ENCODE measurements around the gene ERO1B.
A peak's percentile ranks its signal among the peaks of the same experiment; 100 is the strongest.

The ERO1B gene

GRCh38 chr1:236275061-236275460 lies 6.7 kb downstream of the ERO1B start:
- Histone ChIP-seq H3K4me2 (no peak overlapping the region), H4K20me1 (peaks cover 0 to 37% (median 24%) of the 10 kb centered on the region in 11 experiments; a peak in 9 of 22 replicates), H3K9me3 (replicated peaks in 1 of 11) (peaks cover 11 to 26% (median 21%) of the 10 kb centered on the region in 11 experiments), H3K27ac (no peak overlapping the region), H3K4me3 (no peak overlapping the region), H3K9ac (no peak overlapping the region), H3K4me1 (peaks cover 0 to 14% (median 6%) of the 10 kb centered on the region in 10 experiments; a peak in 17 of 20 replicates), H3K36me3 (peaks cover 0 to 28% (median 16%) of the 10 kb centered on the region in 11 experiments; a peak in 16 of 22 replicates), H3K27me3 (no peaks in the 10 kb centered on the region)
- TF ChIP-seq Cebpa-rat (IDR thresholded peaks at IDR 0.05) = no peak

- H4K20me1 ChIP-seq = peaks cover 0 to 37% (median 24%) of the 10 kb centered on the region in 11 experiments; a peak in 9 of 22 replicates
- peaks cover 3 to 40% (median 24%) of the 10 kb centered on the region in 11 experiments; a peak in 20 of 22 replicates for H3K36me3 ChIP-seq
- H3K4me1 ChIP-seq = peaks cover 0 to 8% (median 6%) of the 10 kb centered on the region in 10 experiments; a peak in 6 of 20 replicates
- H3K4me2 ChIP-seq = no peak overlapping the region
- H3K27me3 ChIP-seq = no peaks in the 10 kb centered on the region
- no peak overlapping the region for H3K27ac ChIP-seq
- H3K9ac ChIP-seq = no peak overlapping the region
- no peak for TF ChIP-seq Cebpa-rat (IDR thresholded peaks at IDR 0.05)
- H3K4me3 ChIP-seq = no peak overlapping the region
- peaks cover 11 to 25% (median 21%) of the 10 kb centered on the region in 11 experiments for H3K9me3 ChIP-seq (replicated peaks in 1 of 11)
Observed at GRCh38 chr1:236273358-236273757, 8.4 kb downstream of the ERO1B start.

- no peak for TF ChIP-seq Cebpa-rat (IDR thresholded peaks at IDR 0.05)
- Histone ChIP-seq H3K4me3 (no peak overlapping the region), H3K27me3 (no peaks in the 10 kb centered on the region), H3K27ac (no peak overlapping the region), H3K36me3 (peaks cover 27 to 53% (median 47%) of the 10 kb centered on the region in 11 experiments), H3K9me3 (replicated peaks in 1 of 11) (peaks cover 0 to 4% (median 2%) of the 10 kb centered on the region in 11 experiments; a peak in 4 of 22 replicates), H3K4me1 (peaks cover 0 to 8% (median 6%) of the 10 kb centered on the region in 10 experiments; a peak in 6 of 20 replicates), H3K4me2 (no peak overlapping the region), H3K9ac (no peak overlapping the region), H4K20me1 (peaks cover 0 to 32% (median 17%) of the 10 kb centered on the region in 11 experiments; a peak in 7 of 22 replicates)
Observed at GRCh38 chr1:236269439-236269838, 12.3 kb downstream of the ERO1B start.

GRCh38 chr1:236261898-236262297 lies 19.9 kb downstream of the ERO1B start:
- Histone ChIP-seq H3K27me3 (no peaks in the 10 kb centered on the region), H3K4me1 (no peaks in the 10 kb centered on the region), H3K4me2 (no peak overlapping the region), H3K27ac (no peak overlapping the region), H3K9me3 (replicated peaks in 1 of 11) (peaks cover 56 to 77% (median 72%) of the 10 kb centered on the region in 11 experiments), H3K36me3 (peaks cover 59 to 100% (median 96%) of the 10 kb centered on the region in 11 experiments), H4K20me1 (no peaks in the 10 kb centered on the region), H3K4me3 (peak overlapping the region in 1 of 10 experiments; percentile 11; a peak in 1 of 20 replicates), H3K9ac (no peak overlapping the region)
- TF ChIP-seq Cebpa-rat (IDR thresholded peaks at IDR 0.05) = no peak

- Histone ChIP-seq H3K4me2 (no peak overlapping the region), H3K36me3 (peaks cover 64 to 100% (median 96%) of the 10 kb centered on the region in 11 experiments), H3K27ac (no peak overlapping the region), H3K9ac (no peak overlapping the region), H3K9me3 (replicated peaks in 1 of 11) (peaks cover 58 to 81% (median 72%) of the 10 kb centered on the region in 11 experiments), H3K4me1 (no peaks in the 10 kb centered on the region), H3K27me3 (no peaks in the 10 kb centered on the region), H3K4me3 (no peak overlapping the region), H4K20me1 (peaks cover 0 to 6% (median 0%) of the 10 kb centered on the region in 11 experiments; a peak in 3 of 22 replicates)
- TF ChIP-seq Cebpa-rat (IDR thresholded peaks at IDR 0.05) = no peak
Observed at GRCh38 chr1:236261033-236261432, 20.7 kb downstream of the ERO1B start.

- no peaks in the 10 kb centered on the region for H3K27me3 ChIP-seq
- no peaks in the 10 kb centered on the region for H3K4me1 ChIP-seq
- H3K36me3 ChIP-seq = peaks cover 58 to 90% (median 84%) of the 10 kb centered on the region in 11 experiments
- H3K4me3 ChIP-seq = no peak overlapping the region
- no peak overlapping the region for H3K27ac ChIP-seq
- no peak for TF ChIP-seq Cebpa-rat (IDR thresholded peaks at IDR 0.05)
- H3K4me2 ChIP-seq = no peak overlapping the region
- H3K9me3 ChIP-seq (replicated peaks in 1 of 11) = peaks cover 58 to 74% (median 69%) of the 10 kb centered on the region in 11 experiments
- peaks cover 0 to 19% (median 0%) of the 10 kb centered on the region in 11 experiments; a peak in 4 of 22 replicates for H4K20me1 ChIP-seq
- no peak overlapping the region for H3K9ac ChIP-seq
Observed at GRCh38 chr1:236259043-236259442, 22.7 kb downstream of the ERO1B start.

GRCh38 chr1:236258114-236258622 lies 23.6 kb downstream of the ERO1B start:
- Histone ChIP-seq H3K4me2 (no peak overlapping the region), H3K27ac (no peak overlapping the region), H3K9ac (no peak overlapping the region), H4K20me1 (peaks cover 0 to 19% (median 0%) of the 10 kb centered on the region in 11 experiments; a peak in 4 of 22 replicates), H3K27me3 (no peaks in the 10 kb centered on the region), H3K4me1 (no peaks in the 10 kb centered on the region), H3K4me3 (0 out of 20 replicates have a peak overlapping the region, but pooled peaks of 1 of the 10 experiments have one; percentile 13), H3K9me3 (replicated peaks in 1 of 11) (peaks cover 57 to 69% (median 63%) of the 10 kb centered on the region in 11 experiments), H3K36me3 (peaks cover 57 to 90% (median 83%) of the 10 kb centered on the region in 11 experiments)
- TF ChIP-seq Cebpa-rat (IDR thresholded peaks at IDR 0.05) = no peak

- Histone ChIP-seq H3K9ac (no peak overlapping the region), H3K27me3 (no peaks in the 10 kb centered on the region), H3K4me3 (no peak overlapping the region), H3K4me2 (no peak overlapping the region), H3K9me3 (replicated peaks in 1 of 11) (peaks cover 48 to 59% (median 53%) of the 10 kb centered on the region in 11 experiments), H3K36me3 (peaks cover 47 to 88% (median 78%) of the 10 kb centered on the region in 11 experiments), H3K4me1 (no peaks in the 10 kb centered on the region), H4K20me1 (peaks cover 0 to 19% (median 0%) of the 10 kb centered on the region in 11 experiments; a peak in 4 of 22 replicates), H3K27ac (no peak overlapping the region)
- TF ChIP-seq Cebpa-rat (IDR thresholded peaks at IDR 0.05) = no peak
Observed at GRCh38 chr1:236257216-236257615, 24.5 kb downstream of the ERO1B start.

- peaks cover 0 to 19% (median 0%) of the 10 kb centered on the region in 11 experiments; a peak in 4 of 22 replicates for H4K20me1 ChIP-seq
- no peaks in the 10 kb centered on the region for H3K4me1 ChIP-seq
- peaks cover 20 to 28% (median 23%) of the 10 kb centered on the region in 11 experiments for H3K9me3 ChIP-seq (replicated peaks in 1 of 11)
- no peak overlapping the region for H3K9ac ChIP-seq
- H3K27ac ChIP-seq = no peak overlapping the region
- H3K36me3 ChIP-seq = peaks cover 40 to 87% (median 66%) of the 10 kb centered on the region in 11 experiments
- H3K27me3 ChIP-seq = no peaks in the 10 kb centered on the region
- H3K4me2 ChIP-seq = no peak overlapping the region
- no peak for TF ChIP-seq Cebpa-rat (IDR thresholded peaks at IDR 0.05)
- no peak overlapping the region for H3K4me3 ChIP-seq
Observed at GRCh38 chr1:236253918-236254637, 27.7 kb downstream of the ERO1B start.

Data from BLaER1 treated with 17β-estradiol and CSF1 and Interleukin-3, amounts not matched to agents 10 nM and 100 nM (cell line).